Measurements from ENCODE around the gene PABPC1L. TPM values are rescaled to one million over a fixed set of nuclear protein-coding genes. Genes with fewer than 3 reads are reported as not detected.
"Not testable (repeated sequence)": the region's sequence is repeated elsewhere in the genome, so short reads cannot be mapped to it uniquely, and the experiment has no call there.

The PABPC1L gene
- 45.3 and 56.3 TPM in 2 replicates for total RNA-seq (ENCODE audit: low replicate concordance)

DNA sequence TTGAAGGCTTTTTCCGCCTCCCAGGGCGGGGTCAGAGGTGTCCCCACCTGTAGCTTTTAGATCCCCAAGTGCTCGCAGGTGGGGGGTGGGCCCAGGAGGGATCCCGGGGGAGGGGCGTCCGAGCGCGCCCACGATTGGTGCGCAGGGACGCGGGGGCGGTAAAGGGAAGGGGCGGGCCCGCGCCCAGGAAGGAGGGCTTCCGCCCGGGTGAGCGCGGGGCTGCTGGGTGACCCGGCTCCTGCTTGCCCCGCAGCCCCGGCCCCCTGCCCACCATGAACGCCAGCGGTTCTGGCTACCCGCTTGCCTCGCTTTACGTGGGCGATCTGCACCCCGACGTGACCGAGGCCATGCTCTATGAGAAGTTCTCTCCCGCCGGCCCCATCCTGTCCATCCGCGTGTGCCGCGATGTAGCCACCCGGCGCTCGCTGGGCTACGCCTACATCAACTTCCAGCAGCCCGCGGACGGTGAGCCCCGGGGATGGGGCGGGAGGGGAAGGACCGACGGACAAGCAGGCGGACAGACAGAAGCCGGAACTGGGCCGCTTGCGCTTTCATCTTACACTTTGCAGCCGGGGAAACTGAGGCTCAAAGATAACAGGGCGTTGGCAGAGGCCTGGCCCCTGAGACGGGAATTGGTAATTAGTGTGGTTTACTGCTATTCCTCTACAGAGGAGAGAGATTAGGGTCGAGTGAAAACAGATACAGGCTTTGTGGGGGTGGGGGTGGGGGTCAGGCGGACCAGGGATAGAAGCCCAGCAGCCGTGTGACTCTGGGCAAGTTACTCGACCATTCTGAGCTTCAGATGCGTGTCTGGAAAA lies at the start of gene PABPC1L:
Gene PABPC1L (plus strand): TSS at position 189 of the 818 bp plus-strand sequence. CDS start 84 bp downstream, at position 273.
- peak; percentile 80 for DNase-seq (ENCODE audit: low spot score)
- Histone ChIP-seq H2AFZ (replicated peaks) (peak within 1 kb of the TSS; percentile 59), H3K4me1 (peaks cover 8% of the 10 kb centered on the region), H4K20me1 (ENCODE audit: low read depth) (peaks cover 24% of the 10 kb centered on the region), H3K9me3 (ENCODE audit: low read depth) (no peaks in the 10 kb centered on the region), H3K4me3 (peak within 1 kb of the TSS; percentile 91), H3K79me2 (ENCODE audit: low read depth) (peaks cover 7% of the 10 kb centered on the region), H3F3A (ENCODE audit: low read depth) (peaks cover 42% of the 10 kb centered on the region), H3K36me3 (peaks cover 5% of the 10 kb centered on the region), H3K27me3 (no peaks in the 10 kb centered on the region), H3K27ac (no peak within 1 kb of the TSS), H3K4me2 (peak within 1 kb of the TSS; percentile 92), H3K9ac (no peak within 1 kb of the TSS)
- Mint-ChIP-seq H3K4me3 (peak within 1 kb of the TSS; percentile 87), H3K27me3 (ENCODE audit: insufficient read depth, low read depth) (no peaks in the 10 kb centered on the region), H3K9me3 (no peaks in the 10 kb centered on the region), H3K4me1 (peaks cover 13% of the 10 kb centered on the region), H3K27ac (peak within 1 kb of the TSS; percentile 48), H3K36me3 (peaks cover 10% of the 10 kb centered on the region)
- TF ChIP-seq EZH2phosphoT487 (IDR thresholded peaks at IDR 0.05) (no peak), EZH2 (IDR thresholded peaks at IDR 0.05) (no peak)
- TF ChIP-seq, protein P1, sequence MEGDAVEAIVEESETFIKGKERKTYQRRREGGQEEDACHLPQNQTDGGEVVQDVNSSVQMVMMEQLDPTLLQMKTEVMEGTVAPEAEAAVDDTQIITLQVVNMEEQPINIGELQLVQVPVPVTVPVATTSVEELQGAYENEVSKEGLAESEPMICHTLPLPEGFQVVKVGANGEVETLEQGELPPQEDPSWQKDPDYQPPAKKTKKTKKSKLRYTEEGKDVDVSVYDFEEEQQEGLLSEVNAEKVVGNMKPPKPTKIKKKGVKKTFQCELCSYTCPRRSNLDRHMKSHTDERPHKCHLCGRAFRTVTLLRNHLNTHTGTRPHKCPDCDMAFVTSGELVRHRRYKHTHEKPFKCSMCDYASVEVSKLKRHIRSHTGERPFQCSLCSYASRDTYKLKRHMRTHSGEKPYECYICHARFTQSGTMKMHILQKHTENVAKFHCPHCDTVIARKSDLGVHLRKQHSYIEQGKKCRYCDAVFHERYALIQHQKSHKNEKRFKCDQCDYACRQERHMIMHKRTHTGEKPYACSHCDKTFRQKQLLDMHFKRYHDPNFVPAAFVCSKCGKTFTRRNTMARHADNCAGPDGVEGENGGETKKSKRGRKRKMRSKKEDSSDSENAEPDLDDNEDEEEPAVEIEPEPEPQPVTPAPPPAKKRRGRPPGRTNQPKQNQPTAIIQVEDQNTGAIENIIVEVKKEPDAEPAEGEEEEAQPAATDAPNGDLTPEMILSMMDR (IDR thresholded peaks at IDR 0.05), result no peak

DNA sequence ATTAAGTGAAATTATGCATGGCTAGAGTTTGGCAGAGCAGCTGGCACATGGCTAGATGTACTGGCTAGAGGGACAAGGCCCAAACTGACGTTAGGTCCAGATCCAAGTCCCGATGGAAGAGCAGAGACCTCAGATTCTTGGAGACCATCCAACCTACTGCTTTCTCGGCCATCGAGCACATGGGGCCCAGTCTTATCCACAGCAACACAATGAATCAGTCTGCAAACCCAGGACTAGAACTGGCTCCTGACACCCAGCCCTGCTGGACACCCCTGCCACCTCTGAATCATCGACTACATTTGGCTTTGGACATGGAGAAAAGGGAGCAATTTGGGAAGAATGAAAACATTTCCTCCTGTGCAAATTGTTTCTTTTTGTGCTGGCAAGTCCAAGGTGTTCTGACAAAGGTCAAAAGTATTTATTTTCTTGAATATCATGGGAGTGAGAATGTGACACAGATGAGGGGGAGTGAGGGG lies 48.3 kb upstream of the PABPC1L start:
- DNase-seq (ENCODE audit: low spot score), result no peak
- Histone ChIP-seq H3K79me2 (ENCODE audit: low read depth) (no peaks in the 10 kb centered on the region), H3K27me3 (no peaks in the 10 kb centered on the region), H3K36me3 (no peaks in the 10 kb centered on the region), H3K27ac (no peak overlapping the region), H2AFZ (replicated peaks) (no peak overlapping the region), H3K4me3 (no peak overlapping the region), H3K4me2 (no peak overlapping the region), H3K4me1 (no peaks in the 10 kb centered on the region), H4K20me1 (ENCODE audit: low read depth) (no peaks in the 10 kb centered on the region), H3F3A (ENCODE audit: low read depth) (peaks cover 1% of the 10 kb centered on the region), H3K9ac (no peak overlapping the region), H3K9me3 (ENCODE audit: low read depth) (no peaks in the 10 kb centered on the region)
- Mint-ChIP-seq H3K36me3 (no peaks in the 10 kb centered on the region), H3K4me1 (peaks cover 28% of the 10 kb centered on the region), H3K9me3 (no peaks in the 10 kb centered on the region), H3K27ac (no peak overlapping the region), H3K4me3 (no peak overlapping the region), H3K27me3 (ENCODE audit: insufficient read depth, low read depth) (peaks cover 4% of the 10 kb centered on the region)
- TF ChIP-seq, protein P1 (IDR thresholded peaks at IDR 0.05), result no peak
- TF ChIP-seq EZH2phosphoT487 (IDR thresholded peaks at IDR 0.05) (no peak), EZH2 (IDR thresholded peaks at IDR 0.05) (no peak)

DNA sequence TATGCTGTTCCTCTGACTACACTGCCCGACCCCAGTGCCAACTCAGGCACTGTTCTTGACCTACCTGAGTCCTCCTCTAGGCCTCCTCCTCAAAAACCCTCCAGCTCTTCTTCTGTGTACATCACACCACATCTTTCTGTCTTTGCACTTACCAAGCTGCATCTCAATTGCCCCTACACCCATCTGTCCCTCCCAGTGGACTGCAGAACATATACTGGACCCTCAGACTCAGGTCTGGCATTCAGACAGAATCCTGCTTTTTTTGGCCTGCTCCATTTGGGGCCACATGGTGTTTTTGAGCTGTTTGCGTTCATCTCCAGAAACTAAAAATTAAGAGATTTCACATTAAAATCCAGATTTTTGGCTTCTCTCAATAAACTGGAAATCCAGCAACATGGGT lies 47.6 kb upstream of the PABPC1L start:
- H3K4me3 Mint-ChIP-seq, result no peak overlapping the region
- TF ChIP-seq EZH2 (IDR thresholded peaks at IDR 0.05) (no peak), EZH2phosphoT487 (IDR thresholded peaks at IDR 0.05) (no peak)
- TF ChIP-seq, protein P1 (IDR thresholded peaks at IDR 0.05), result no peak
- Histone ChIP-seq H3K27ac (no peak overlapping the region), H3K27me3 (no peaks in the 10 kb centered on the region), H3K9me3 (ENCODE audit: low read depth) (no peaks in the 10 kb centered on the region), H3K4me2 (no peak overlapping the region), H3K9ac (no peak overlapping the region), H3K4me3 (no peak overlapping the region), H3K36me3 (no peaks in the 10 kb centered on the region), H4K20me1 (ENCODE audit: low read depth) (no peaks in the 10 kb centered on the region), H3K4me1 (no peaks in the 10 kb centered on the region), H3K79me2 (ENCODE audit: low read depth) (no peaks in the 10 kb centered on the region), H2AFZ (replicated peaks) (no peak overlapping the region), H3F3A (ENCODE audit: low read depth) (peaks cover 5% of the 10 kb centered on the region)
- H3K27ac Mint-ChIP-seq, result no peak overlapping the region
- no peaks in the 10 kb centered on the region for H3K9me3 Mint-ChIP-seq
- H3K27me3 Mint-ChIP-seq (ENCODE audit: insufficient read depth, low read depth), result peaks cover 4% of the 10 kb centered on the region
- H3K4me1 Mint-ChIP-seq, result peaks cover 29% of the 10 kb centered on the region
- DNase-seq (ENCODE audit: low spot score), result no peak
- no peaks in the 10 kb centered on the region for H3K36me3 Mint-ChIP-seq

DNA sequence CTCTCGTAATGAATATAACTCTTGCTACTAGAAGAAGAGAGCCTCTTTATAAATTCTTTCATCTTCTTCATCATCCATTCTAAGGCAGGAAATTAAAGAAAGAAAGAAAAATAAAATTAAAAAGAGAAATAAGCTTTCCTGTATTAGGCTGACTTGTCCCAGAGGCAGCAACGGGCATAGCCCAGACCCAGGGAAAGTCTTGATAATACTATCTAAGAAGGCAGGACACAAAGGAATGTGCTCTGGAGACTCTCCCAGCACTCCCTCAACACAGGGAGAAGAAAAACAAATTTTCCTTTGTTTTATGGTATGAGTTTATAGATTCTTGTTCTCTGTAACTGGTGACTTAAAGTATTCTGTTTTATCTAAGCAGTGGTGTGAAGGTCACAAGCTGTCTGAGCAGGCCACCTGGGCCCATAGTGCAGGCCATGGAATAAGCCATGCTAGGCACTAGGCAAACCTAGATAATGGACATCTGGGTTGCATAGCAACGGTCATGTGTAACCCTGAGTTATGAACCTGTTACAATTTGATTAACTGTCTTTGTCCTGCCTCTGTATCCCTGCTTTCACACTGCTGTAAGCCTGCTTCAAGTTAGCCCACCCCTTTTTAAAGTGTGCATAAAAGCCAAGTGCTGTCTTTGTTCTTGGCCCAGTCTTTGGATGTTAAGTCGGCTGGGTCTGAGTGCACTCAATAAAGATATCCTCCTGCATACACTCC lies 46.3 kb upstream of the PABPC1L start:
- H3K27ac Mint-ChIP-seq; H3K9me3 Mint-ChIP-seq; H2AFZ ChIP-seq (replicated peaks); H3K9ac ChIP-seq; H3K4me3 Mint-ChIP-seq; H3K9me3 ChIP-seq (ENCODE audit: low read depth); H3K36me3 Mint-ChIP-seq; H4K20me1 ChIP-seq (ENCODE audit: low read depth); H3K36me3 ChIP-seq; H3K27me3 ChIP-seq; H3K27me3 Mint-ChIP-seq (ENCODE audit: insufficient read depth, low read depth); H3K27ac ChIP-seq; H3K4me1 ChIP-seq; H3K4me2 ChIP-seq; H3F3A ChIP-seq (ENCODE audit: low read depth); DNase-seq (ENCODE audit: low spot score); H3K79me2 ChIP-seq (ENCODE audit: low read depth); H3K4me3 ChIP-seq: not testable (repeated sequence)
- H3K4me1 Mint-ChIP-seq, result peaks cover 29% of the 10 kb centered on the region

GRCh38 chr20:44864493-44864892 lies 45.4 kb upstream of the PABPC1L start:
- H3K27ac ChIP-seq, result not testable (repeated sequence)

More at GRCh38 chr20:44864493-44864892, 45.4 kb upstream of the PABPC1L start:
- not testable (repeated sequence) for H3K4me1 ChIP-seq; H3K79me2 ChIP-seq (ENCODE audit: low read depth); H3K4me2 ChIP-seq; H3K27ac Mint-ChIP-seq; DNase-seq (ENCODE audit: low spot score); H3K27me3 Mint-ChIP-seq (ENCODE audit: insufficient read depth, low read depth); H2AFZ ChIP-seq (replicated peaks); H3K36me3 Mint-ChIP-seq; H3K9me3 Mint-ChIP-seq; H3K4me3 ChIP-seq; H3K4me3 Mint-ChIP-seq; H3K36me3 ChIP-seq; H3K9ac ChIP-seq; H3K9me3 ChIP-seq (ENCODE audit: low read depth); H4K20me1 ChIP-seq (ENCODE audit: low read depth); H3F3A ChIP-seq (ENCODE audit: low read depth)
- H3K4me1 Mint-ChIP-seq, result peaks cover 26% of the 10 kb centered on the region
- peaks cover 18% of the 10 kb centered on the region for H3K27me3 ChIP-seq

Measured in neural progenitor cell (in vitro differentiated cells).